Smooth muscle cell (in vitro differentiated cells): ENCODE results near the gene RFWD3. TPM values are rescaled to one million over a fixed set of nuclear protein-coding genes. Genes with fewer than 3 reads are reported as not detected.

Source experiments
- DNase-seq: peaks from one replicate; lab custom pipeline; 2025; ENCODE audit not compliant: unreplicated experiment; lab: John Stamatoyannopoulos, UW
- H2AFZ ChIP-seq: fragments of 200-600 bp; sonication (generic); 2 replicates; pipeline ENCODE4 v1.6.0; 2016; ENCODE audit warnings: antibody characterized with exemption, low read depth, mild to moderate bottlenecking
- H3F3A ChIP-seq: fragments of 200-600 bp; sonication (generic); 2 replicates; pipeline ENCODE4 v1.6.0; 2017; ENCODE audit warnings: antibody characterized with exemption, low read depth
- H3K27ac ChIP-seq: fragments of 200-600 bp; sonication (generic); 2 replicates; pipeline ENCODE4 v1.5.1; 2016; ENCODE audit warnings: low read depth, mild to moderate bottlenecking
- H3K27me3 ChIP-seq: fragments of 200-600 bp; sonication (generic); 2 replicates; pipeline ENCODE4 v1.6.1; 2016; ENCODE audit warnings: low read depth, mild to moderate bottlenecking
- H3K36me3 ChIP-seq: fragments of 200-600 bp; sonication (generic); 2 replicates; pipeline ENCODE4 v1.5.1; 2016; ENCODE audit warnings: low read depth
- H3K4me1 ChIP-seq: fragments of 200-600 bp; sonication (generic); 2 replicates; pipeline ENCODE4 v1.5.1; 2016; ENCODE audit warnings: low read depth
- H3K4me2 ChIP-seq: fragments of 200-600 bp; sonication (generic); 2 replicates; pipeline ENCODE4 v1.6.0; 2016; ENCODE audit warnings: mild to moderate bottlenecking
- H3K4me3 ChIP-seq: fragments of 200-600 bp; sonication (generic); 2 replicates; pipeline ENCODE4 v1.5.1; 2016; ENCODE audit warnings: mild to moderate bottlenecking
- H3K79me2 ChIP-seq: fragments of 200-600 bp; sonication (generic); 2 replicates; pipeline ENCODE4 v1.6.0; 2016; ENCODE audit warnings: low read depth, mild to moderate bottlenecking
- H3K9ac ChIP-seq: fragments of 200-600 bp; sonication (generic); 2 replicates; pipeline ENCODE4 v1.6.0; 2016; ENCODE audit warnings: low read depth
- H3K9me3 ChIP-seq: fragments of 200-600 bp; sonication (generic); replicated peaks from 2 replicates; pipeline ENCODE4 v1.5.1; 2016; ENCODE audit warnings: low read depth
- H4K20me1 ChIP-seq: fragments of 200-600 bp; sonication (generic); 2 replicates; pipeline ENCODE4 v1.6.0; 2016; ENCODE audit warnings: low read depth
- WGBS: methylation state at CpG from one replicate; pipeline ENCODE4 v1.1.7; 2016; ENCODE audit warnings: low lambda C conversion rate; 5-methylcytosine and 5-hydroxymethylcytosine counted together
- polyA plus RNA-seq: library from polyadenylated mRNA; unstranded; fragments of >200 nt; fragmentation: Nextera tagmentation; extraction: Ambion mirVana; gene quantifications from 2 replicates; pipeline ENCODE4 v1.2.1, GENCODE V29; 2016
- total RNA-seq: library from RNA; depleted of rRNA; stranded (reverse); fragments of >200 nt; gene quantifications from 2 replicates; pipeline ENCODE4 v1.2.3, GENCODE V29; 2014
- TF ChIP-seq, protein P1 (sequence below): fragments of 200-600 bp; sonication (generic); IDR thresholded peaks from 2 replicates; pipeline ENCODE4 v1.5.1; 2017; ENCODE audit warnings: borderline replicate concordance, mild to moderate bottlenecking, antibody characterized with exemption; ENCODE audit not compliant: insufficient read depth, poor library complexity, severe bottlenecking

RFWD3 gene
- total and polyA plus RNA-seq, 2 experiments from 2014 or later, result 8.4 to 13.9 TPM

DNA sequence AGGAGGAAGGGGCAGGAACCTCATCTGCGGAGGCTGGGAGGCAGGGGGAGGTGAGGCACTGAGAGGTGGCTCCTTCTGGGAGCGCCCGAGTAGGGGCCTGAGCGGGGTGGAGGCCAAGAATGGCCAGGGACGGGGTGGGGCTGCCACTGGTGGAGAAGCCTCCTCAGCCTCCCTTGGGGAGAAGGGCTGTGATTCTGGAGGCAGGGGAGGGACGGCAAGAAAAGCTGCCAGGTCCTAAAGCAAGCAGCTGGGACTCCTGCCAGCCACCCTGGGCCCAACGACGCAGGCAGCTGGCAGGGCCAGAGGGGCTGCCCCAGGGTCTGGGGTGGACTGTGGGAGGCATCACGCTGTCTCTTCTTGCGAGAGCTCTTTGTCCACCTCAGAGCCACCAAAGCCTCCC lies 46.6 kb upstream of the RFWD3 start:
- TF ChIP-seq, protein P1, sequence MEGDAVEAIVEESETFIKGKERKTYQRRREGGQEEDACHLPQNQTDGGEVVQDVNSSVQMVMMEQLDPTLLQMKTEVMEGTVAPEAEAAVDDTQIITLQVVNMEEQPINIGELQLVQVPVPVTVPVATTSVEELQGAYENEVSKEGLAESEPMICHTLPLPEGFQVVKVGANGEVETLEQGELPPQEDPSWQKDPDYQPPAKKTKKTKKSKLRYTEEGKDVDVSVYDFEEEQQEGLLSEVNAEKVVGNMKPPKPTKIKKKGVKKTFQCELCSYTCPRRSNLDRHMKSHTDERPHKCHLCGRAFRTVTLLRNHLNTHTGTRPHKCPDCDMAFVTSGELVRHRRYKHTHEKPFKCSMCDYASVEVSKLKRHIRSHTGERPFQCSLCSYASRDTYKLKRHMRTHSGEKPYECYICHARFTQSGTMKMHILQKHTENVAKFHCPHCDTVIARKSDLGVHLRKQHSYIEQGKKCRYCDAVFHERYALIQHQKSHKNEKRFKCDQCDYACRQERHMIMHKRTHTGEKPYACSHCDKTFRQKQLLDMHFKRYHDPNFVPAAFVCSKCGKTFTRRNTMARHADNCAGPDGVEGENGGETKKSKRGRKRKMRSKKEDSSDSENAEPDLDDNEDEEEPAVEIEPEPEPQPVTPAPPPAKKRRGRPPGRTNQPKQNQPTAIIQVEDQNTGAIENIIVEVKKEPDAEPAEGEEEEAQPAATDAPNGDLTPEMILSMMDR, result no peak
- no peaks in the 10 kb centered on the region for H3K4me1 ChIP-seq
- peaks cover 3% of the 10 kb centered on the region for H3K27me3 ChIP-seq
- no peaks in the 10 kb centered on the region for H3K9me3 ChIP-seq
- no peak overlapping the region for H3K9ac ChIP-seq
- no peak overlapping the region for H3K4me3 ChIP-seq
- no peak for DNase-seq
- H2AFZ ChIP-seq, result no peak overlapping the region
- H4K20me1 ChIP-seq, result no peaks in the 10 kb centered on the region
- no peaks in the 10 kb centered on the region for H3K79me2 ChIP-seq
- 86% methylated on average over 10 of the region's 10 CpGs for WGBS
- no peaks in the 10 kb centered on the region for H3K36me3 ChIP-seq
- H3K27ac ChIP-seq, result no peak overlapping the region
- no peak overlapping the region for H3K4me2 ChIP-seq
- no peaks in the 10 kb centered on the region for H3F3A ChIP-seq

DNA sequence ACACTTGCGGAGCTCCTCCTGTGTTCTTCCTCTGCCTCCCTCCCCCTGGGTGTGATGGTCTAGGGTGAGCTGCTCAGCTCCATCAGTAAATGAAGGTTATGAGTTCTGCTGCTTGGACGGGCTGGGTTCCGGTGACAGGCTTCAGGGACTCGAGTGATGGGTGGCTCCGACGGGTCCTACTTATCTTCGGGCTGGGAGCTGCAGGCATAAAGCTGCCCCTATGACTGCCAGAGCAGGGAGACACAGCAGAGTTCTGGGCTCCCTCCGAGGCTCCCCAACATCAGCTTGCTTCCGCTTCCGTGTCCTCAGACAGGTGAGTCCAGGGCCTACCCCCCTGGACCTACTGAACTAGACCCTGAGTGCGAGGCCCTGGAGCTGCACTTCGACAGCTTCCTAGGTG lies 45.3 kb upstream of the RFWD3 start:
- DNase-seq, result no peak
- no peaks in the 10 kb centered on the region for H4K20me1 ChIP-seq
- no peak overlapping the region for H3K4me2 ChIP-seq
- no peak overlapping the region for H3K27ac ChIP-seq
- no peak overlapping the region for H3K4me3 ChIP-seq
- no peaks in the 10 kb centered on the region for H3K9me3 ChIP-seq
- H3K9ac ChIP-seq, result no peak overlapping the region
- H3F3A ChIP-seq, result no peaks in the 10 kb centered on the region
- no peaks in the 10 kb centered on the region for H3K79me2 ChIP-seq
- 97% methylated on average over 12 of the region's 12 CpGs for WGBS
- peaks cover 3% of the 10 kb centered on the region for H3K27me3 ChIP-seq
- no peaks in the 10 kb centered on the region for H3K36me3 ChIP-seq
- no peak overlapping the region for H2AFZ ChIP-seq
- TF ChIP-seq, protein P1, result no peak
- no peaks in the 10 kb centered on the region for H3K4me1 ChIP-seq

DNA sequence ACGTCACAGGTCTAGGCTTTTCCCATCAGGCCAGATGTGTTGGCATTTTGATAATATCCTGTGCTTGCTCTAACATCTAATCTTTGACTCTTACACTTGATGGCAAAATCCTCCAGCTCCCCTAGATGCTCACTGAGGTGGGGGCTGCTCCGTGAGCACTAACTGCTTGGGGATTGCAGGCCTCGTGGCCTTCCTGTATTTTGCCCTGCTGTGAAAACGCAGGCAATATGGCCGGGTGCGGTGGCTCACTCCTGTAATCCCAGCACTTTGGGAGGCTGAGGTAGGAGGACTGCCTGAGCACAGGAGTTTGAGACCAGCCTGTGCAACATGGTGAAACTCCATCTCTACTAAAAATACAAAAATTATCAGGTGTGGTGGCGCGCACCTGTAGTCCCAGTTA lies 43.7 kb upstream of the RFWD3 start:
- Histone ChIP-seq H3K27ac (no peak overlapping the region), H3K79me2 (no peaks in the 10 kb centered on the region), H3K9ac (no peak overlapping the region), H3K4me1 (no peaks in the 10 kb centered on the region), H2AFZ (no peak overlapping the region), H3K4me3 (no peak overlapping the region), H3K36me3 (no peaks in the 10 kb centered on the region), H3K9me3 (no peaks in the 10 kb centered on the region), H3K4me2 (no peak overlapping the region), H4K20me1 (no peaks in the 10 kb centered on the region), H3K27me3 (peaks cover 3% of the 10 kb centered on the region), H3F3A (no peaks in the 10 kb centered on the region)
- no peak for DNase-seq
- TF ChIP-seq, protein P1, result no peak
- WGBS, result 98% methylated on average over 8 of the region's 8 CpGs

DNA sequence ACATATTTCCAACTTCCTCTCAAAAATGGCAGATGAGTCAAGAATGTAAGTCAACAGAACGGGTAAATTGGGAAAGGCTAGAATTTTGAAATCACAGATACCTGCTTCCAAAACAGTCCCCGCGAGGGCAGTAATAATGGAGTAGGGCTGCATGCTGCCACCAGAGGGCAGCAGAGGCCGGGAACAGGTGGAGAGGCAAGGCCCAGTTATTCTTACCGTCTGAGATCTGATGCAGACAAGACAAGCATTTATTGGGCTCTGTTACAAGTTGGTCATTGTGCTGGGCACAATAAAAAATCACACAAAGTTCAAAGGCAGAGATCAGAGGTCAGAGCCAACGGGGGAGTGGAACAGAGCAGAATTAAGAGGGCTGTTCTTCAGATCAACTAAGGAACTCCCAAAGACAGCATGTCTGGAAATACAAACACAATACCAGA lies 42.8 kb upstream of the RFWD3 start:
- TF ChIP-seq, protein P1, result peak; percentile 94
- Histone ChIP-seq H3K79me2 (no peaks in the 10 kb centered on the region), H3K4me1 (no peaks in the 10 kb centered on the region), H3K9me3 (no peaks in the 10 kb centered on the region), H3F3A (no peaks in the 10 kb centered on the region), H3K9ac (no peak overlapping the region), H3K4me2 (no peak overlapping the region), H3K36me3 (no peaks in the 10 kb centered on the region), H2AFZ (no peak overlapping the region), H3K27ac (no peak overlapping the region), H3K4me3 (no peak overlapping the region), H4K20me1 (no peaks in the 10 kb centered on the region), H3K27me3 (peaks cover 3% of the 10 kb centered on the region)
- peak; percentile 26 for DNase-seq
- 2% methylated on average over 6 of the region's 6 CpGs for WGBS
